Measurements from ENCODE around the gene SERPINB5. TPM values are rescaled to one million over a fixed set of nuclear protein-coding genes. Genes with fewer than 3 reads are reported as not detected.

SERPINB5 gene
- total RNA-seq, 1 experiment from 2014 or later: not detected

- Histone ChIP-seq H3K4me3 (ENCODE audit: low read depth in 2 of 2, low read length in 2 of 2) (no peak overlapping the region), H3K36me3 (ENCODE audit: control insufficient read depth, insufficient read depth, low read length) (no peaks in the 10 kb centered on the region), H3K9me3 (ENCODE audit: control insufficient read depth, insufficient read depth, low read depth, low read length) (no peaks in the 10 kb centered on the region), H3K27me3 (ENCODE audit: control insufficient read depth, insufficient read depth, low read length) (no peaks in the 10 kb centered on the region), H3K4me1 (ENCODE audit: control insufficient read depth, insufficient read depth, low read length) (no peaks in the 10 kb centered on the region), H3K27ac (ENCODE audit: low read length) (no peak overlapping the region)
- intact Hi-C loops (cut with micrococcal nuclease; ENCODE audit: unreplicated experiment) (no loop called here), in situ Hi-C loops (cut with HindIII; ENCODE audit: low pct_unique_long_range_greater_than_20kb, low sequenced_read_pairs) (no loop called here)
- BruUV-seq (replicated peaks): no TSS peak
- POLR2A ChIA-PET: no interaction called here
- no peak for TF ChIP-seq SIN3A (IDR thresholded peaks at IDR 0.05; ENCODE audit: borderline replicate concordance, insufficient read depth, low read depth, low read length)
- no peak for TF ChIP-seq REST (IDR thresholded peaks at IDR 0.05; ENCODE audit: insufficient read depth in 1 of 2, low read depth in 2 of 2, low read length in 1 of 2)
- no peak for TF ChIP-seq TCF7L2 (IDR thresholded peaks at IDR 0.05; ENCODE audit: low read depth, low read length)
- TF ChIP-seq POLR2AphosphoS5 (IDR thresholded peaks at IDR 0.05; ENCODE audit: low read depth, low read length): no peak
- TF ChIP-seq, protein P1, sequence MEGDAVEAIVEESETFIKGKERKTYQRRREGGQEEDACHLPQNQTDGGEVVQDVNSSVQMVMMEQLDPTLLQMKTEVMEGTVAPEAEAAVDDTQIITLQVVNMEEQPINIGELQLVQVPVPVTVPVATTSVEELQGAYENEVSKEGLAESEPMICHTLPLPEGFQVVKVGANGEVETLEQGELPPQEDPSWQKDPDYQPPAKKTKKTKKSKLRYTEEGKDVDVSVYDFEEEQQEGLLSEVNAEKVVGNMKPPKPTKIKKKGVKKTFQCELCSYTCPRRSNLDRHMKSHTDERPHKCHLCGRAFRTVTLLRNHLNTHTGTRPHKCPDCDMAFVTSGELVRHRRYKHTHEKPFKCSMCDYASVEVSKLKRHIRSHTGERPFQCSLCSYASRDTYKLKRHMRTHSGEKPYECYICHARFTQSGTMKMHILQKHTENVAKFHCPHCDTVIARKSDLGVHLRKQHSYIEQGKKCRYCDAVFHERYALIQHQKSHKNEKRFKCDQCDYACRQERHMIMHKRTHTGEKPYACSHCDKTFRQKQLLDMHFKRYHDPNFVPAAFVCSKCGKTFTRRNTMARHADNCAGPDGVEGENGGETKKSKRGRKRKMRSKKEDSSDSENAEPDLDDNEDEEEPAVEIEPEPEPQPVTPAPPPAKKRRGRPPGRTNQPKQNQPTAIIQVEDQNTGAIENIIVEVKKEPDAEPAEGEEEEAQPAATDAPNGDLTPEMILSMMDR (IDR thresholded peaks at IDR 0.05): no peak
- ATAC-seq: no peak
- DNase-seq (ENCODE audit: low read depth, low spot score): no peak
- CTCF ChIA-PET: no interaction called here
Observed at GRCh38 chr18:63445037-63445436, 31.7 kb upstream of the SERPINB5 start.

GRCh38 chr18:63446266-63446665 is 30.5 kb upstream of the SERPINB5 start:
- TF ChIP-seq, protein P1 (IDR thresholded peaks at IDR 0.05): no peak
- TF ChIP-seq POLR2AphosphoS5 (IDR thresholded peaks at IDR 0.05; ENCODE audit: low read depth, low read length) (no peak), REST (IDR thresholded peaks at IDR 0.05; ENCODE audit: insufficient read depth in 1 of 2, low read depth in 2 of 2, low read length in 1 of 2) (no peak), TCF7L2 (IDR thresholded peaks at IDR 0.05; ENCODE audit: low read depth, low read length) (no peak), SIN3A (IDR thresholded peaks at IDR 0.05; ENCODE audit: borderline replicate concordance, insufficient read depth, low read depth, low read length) (no peak)
- Histone ChIP-seq H3K27ac (ENCODE audit: low read length) (no peak overlapping the region), H3K27me3 (ENCODE audit: control insufficient read depth, insufficient read depth, low read length) (no peaks in the 10 kb centered on the region), H3K4me3 (ENCODE audit: low read depth in 2 of 2, low read length in 2 of 2) (no peak overlapping the region), H3K4me1 (ENCODE audit: control insufficient read depth, insufficient read depth, low read length) (no peaks in the 10 kb centered on the region), H3K9me3 (ENCODE audit: control insufficient read depth, insufficient read depth, low read depth, low read length) (no peaks in the 10 kb centered on the region), H3K36me3 (ENCODE audit: control insufficient read depth, insufficient read depth, low read length) (no peaks in the 10 kb centered on the region)
- ATAC-seq (no peak), DNase-seq (ENCODE audit: low read depth, low spot score) (no peak)
- in situ Hi-C loops (cut with HindIII; ENCODE audit: low pct_unique_long_range_greater_than_20kb, low sequenced_read_pairs): no loop called here
- CTCF ChIA-PET: no interaction called here
- no TSS peak for BruUV-seq (replicated peaks)
- POLR2A ChIA-PET: no interaction called here
- intact Hi-C loops (cut with micrococcal nuclease; ENCODE audit: unreplicated experiment): no loop called here
